Large intestine (tissue), 3 donors: ENCODE results near the gene USP53. TPM values are rescaled to one million over a fixed set of nuclear protein-coding genes. Genes with fewer than 3 reads are reported as not detected.
A peak's percentile ranks its signal among the peaks of the same experiment; 100 is the strongest.

Source experiments
- DNase-seq, 2 donors: peaks; one replicate each; pipeline versions ENCODE4 v3.0.0 to v3.0.0-alpha.2; 2013
- H3K27ac ChIP-seq: one replicate; pipeline ENCODE4 v1.5.1; 2013; ENCODE audit warnings: low read length
- H3K27me3 ChIP-seq: 2 replicates; pipeline ENCODE4 v1.6.1; 2013; ENCODE audit warnings: low read length; ENCODE audit not compliant: control insufficient read depth, insufficient read depth
- H3K36me3 ChIP-seq: 2 replicates; pipeline ENCODE4 v1.6.1; 2013; ENCODE audit warnings: low read length; ENCODE audit not compliant: control insufficient read depth, insufficient read depth
- H3K4me1 ChIP-seq: one replicate; pipeline ENCODE4 v1.6.1; 2013; ENCODE audit warnings: low read length; ENCODE audit not compliant: control insufficient read depth, insufficient read depth
- H3K4me3 ChIP-seq: one replicate; pipeline ENCODE4 v1.5.1; 2013; ENCODE audit warnings: low read length
- H3K9me3 ChIP-seq: one replicate; pipeline ENCODE4 v1.6.1; 2013; ENCODE audit warnings: mild to moderate bottlenecking, low read depth, low read length, moderate library complexity; ENCODE audit not compliant: control insufficient read depth
- WGBS: methylation state at CpG from one replicate; pipeline ENCODE4 v1.1.5; 2013; ENCODE audit warnings: low lambda C conversion rate; ENCODE audit not compliant: insufficient coverage; 5-methylcytosine and 5-hydroxymethylcytosine counted together
- polyA plus RNA-seq: library from polyadenylated mRNA; unstranded; fragments of 120-200 nt; gene quantifications from one replicate; pipeline ENCODE4 v1.2.1, GENCODE V29; 2013

The USP53 gene
- polyA plus RNA-seq, 1 donor: 20.3 TPM

- Histone ChIP-seq H3K27me3 (no peaks in the 10 kb centered on the region), H3K27ac (no peak overlapping the region), H3K4me1 (no peaks in the 10 kb centered on the region), H3K36me3 (no peaks in the 10 kb centered on the region), H3K9me3 (no peaks in the 10 kb centered on the region), H3K4me3 (no peak overlapping the region)
- no peak for DNase-seq
- no CpG with 5 or more reads among the region's 11 CpGs for WGBS
Observed at GRCh38 chr4:119197772-119198212, 14.7 kb upstream of the USP53 start.

DNA sequence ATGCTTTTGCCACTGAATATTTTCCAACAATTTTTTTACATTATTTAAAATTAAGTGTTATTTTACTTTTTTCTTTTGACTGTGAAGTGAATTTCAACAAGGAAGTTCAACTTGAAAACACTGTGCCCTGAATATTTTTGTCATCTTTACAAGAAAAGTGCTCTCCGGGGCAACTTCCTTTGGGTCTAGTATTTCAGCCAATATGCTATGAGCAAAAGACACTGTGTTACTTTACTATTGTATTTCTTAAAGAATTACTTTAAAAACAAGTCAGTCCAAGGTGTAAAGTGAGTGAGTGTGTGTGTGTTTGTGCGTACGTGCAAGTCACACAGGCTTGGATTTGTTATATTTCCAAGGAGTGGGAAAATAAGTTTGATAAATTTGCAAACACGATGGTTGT is 7.6 kb upstream of the USP53 start:
- no peaks in the 10 kb centered on the region for H3K4me1 ChIP-seq
- H3K27me3 ChIP-seq: no peaks in the 10 kb centered on the region
- H3K27ac ChIP-seq: no peak overlapping the region
- H3K4me3 ChIP-seq: no peak overlapping the region
- no peaks in the 10 kb centered on the region for H3K9me3 ChIP-seq
- WGBS: 89% methylated on average over 3 of the region's 4 CpGs
- no peaks in the 10 kb centered on the region for H3K36me3 ChIP-seq
- no peak for DNase-seq

- no peak overlapping the region for H3K4me3 ChIP-seq
- H3K27me3 ChIP-seq: no peaks in the 10 kb centered on the region
- DNase-seq: no peak
- no peak overlapping the region for H3K27ac ChIP-seq
- no peaks in the 10 kb centered on the region for H3K9me3 ChIP-seq
- H3K4me1 ChIP-seq: no peaks in the 10 kb centered on the region
- H3K36me3 ChIP-seq: no peaks in the 10 kb centered on the region
Observed at GRCh38 chr4:119205690-119206089, 6.8 kb upstream of the USP53 start.

DNA sequence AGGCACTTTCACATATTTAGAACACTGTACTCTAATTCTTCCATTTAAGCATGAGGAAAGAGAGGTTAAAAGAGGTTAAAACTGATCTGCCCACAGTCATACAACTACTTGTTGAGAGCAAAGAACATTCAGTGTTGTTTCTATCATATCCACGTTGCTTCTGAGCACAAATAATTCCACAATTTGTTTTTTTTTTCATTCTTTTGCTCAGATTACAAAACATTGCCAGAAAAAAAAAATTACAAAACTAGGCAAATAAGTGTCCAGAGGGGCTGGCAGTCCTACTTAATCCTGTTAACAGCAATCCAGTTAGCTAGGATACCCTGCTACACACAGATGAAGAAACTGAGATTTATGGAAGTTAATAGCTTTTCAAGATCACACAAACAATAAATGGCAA is 6.3 kb upstream of the USP53 start:
- H3K27me3 ChIP-seq: no peaks in the 10 kb centered on the region
- no peak overlapping the region for H3K27ac ChIP-seq
- H3K4me3 ChIP-seq: no peak overlapping the region
- DNase-seq: no peak
- no peaks in the 10 kb centered on the region for H3K36me3 ChIP-seq
- H3K9me3 ChIP-seq: no peaks in the 10 kb centered on the region
- WGBS: 60% methylated on average over 1 of the region's 1 CpG
- no peaks in the 10 kb centered on the region for H3K4me1 ChIP-seq

DNA sequence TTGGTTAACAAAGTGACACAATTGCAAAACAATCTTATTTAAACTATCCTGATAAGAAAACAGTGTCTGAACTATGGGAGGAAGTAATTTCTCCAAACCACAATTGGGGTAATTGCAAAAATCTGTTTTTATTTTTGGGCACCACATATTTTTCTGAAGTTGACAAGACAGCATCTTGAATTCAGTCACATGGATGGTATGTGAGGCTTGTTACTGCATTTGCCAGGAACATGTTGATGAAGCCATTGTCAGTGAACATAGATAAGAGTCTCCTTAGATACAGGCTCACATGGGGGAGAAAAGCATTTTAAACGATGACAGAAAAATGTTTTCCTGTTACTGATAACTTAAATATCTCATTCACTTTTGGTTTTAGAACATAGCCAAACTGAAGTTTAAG is 5.5 kb upstream of the USP53 start:
- Histone ChIP-seq H3K4me1 (no peaks in the 10 kb centered on the region), H3K27me3 (no peaks in the 10 kb centered on the region), H3K4me3 (no peak overlapping the region), H3K36me3 (no peaks in the 10 kb centered on the region), H3K27ac (no peak overlapping the region), H3K9me3 (no peaks in the 10 kb centered on the region)
- DNase-seq: no peak
- 0% methylated on average over 1 of the region's 1 CpG for WGBS

DNA sequence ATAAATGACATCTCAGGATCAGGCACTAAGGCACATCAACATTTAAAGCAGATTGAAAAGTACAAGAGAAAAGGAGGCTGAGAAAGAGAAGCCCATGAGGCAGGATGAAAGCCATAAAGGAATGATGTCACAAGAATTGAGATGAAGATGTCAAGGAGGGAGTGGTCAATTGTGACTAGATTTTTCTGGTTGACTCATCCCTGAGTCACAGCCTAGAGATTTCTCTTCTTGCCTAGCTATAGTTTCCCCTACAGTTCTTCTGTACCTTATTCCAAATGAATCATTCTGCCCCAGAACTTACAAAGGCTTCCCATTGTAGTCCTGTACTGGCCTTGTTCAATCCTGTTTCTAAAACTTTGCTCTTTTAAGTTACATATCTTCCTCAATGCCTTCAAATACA is 3.4 kb upstream of the USP53 start:
- peak in 1 of 2 donors; percentile 13 for DNase-seq
- Histone ChIP-seq H3K27ac (no peak overlapping the region), H3K4me1 (no peaks in the 10 kb centered on the region)

DNA sequence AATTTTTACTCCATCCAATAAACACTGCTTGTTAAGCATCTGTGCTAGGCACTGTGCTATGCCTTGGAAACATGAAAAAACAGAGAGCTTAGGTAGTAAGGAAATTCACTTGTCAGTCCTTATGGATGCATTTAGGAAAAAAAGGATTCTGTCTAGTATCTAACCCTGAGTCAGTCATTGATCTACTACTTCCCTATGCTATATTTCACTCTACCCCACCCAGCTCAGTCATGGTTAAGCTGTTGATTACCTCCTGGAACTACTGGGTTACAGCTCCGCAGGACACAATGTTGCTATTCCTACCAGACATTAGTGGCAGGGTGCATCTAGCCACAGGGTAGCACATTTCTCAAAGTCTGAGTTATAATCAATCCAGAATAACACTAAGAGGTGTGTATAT is 2.9 kb upstream of the USP53 start:
- Histone ChIP-seq H3K4me3 (no peak overlapping the region), H3K27me3 (no peaks in the 10 kb centered on the region), H3K36me3 (no peaks in the 10 kb centered on the region), H3K9me3 (no peaks in the 10 kb centered on the region), H3K27ac (no peak overlapping the region), H3K4me1 (no peaks in the 10 kb centered on the region)
- WGBS: no CpG with 5 or more reads among the region's 1 CpG
- DNase-seq: no peak

More for the DNA sequence above, 3.4 kb upstream of the USP53 start:
- Histone ChIP-seq H3K36me3 (no peaks in the 10 kb centered on the region), H3K9me3 (no peaks in the 10 kb centered on the region), H3K27me3 (no peaks in the 10 kb centered on the region), H3K4me3 (no peak overlapping the region)

GRCh38 chr4:119210775-119211174 is 1.7 kb upstream of the USP53 start:
- no peak overlapping the region for H3K27ac ChIP-seq
- H3K27me3 ChIP-seq: no peaks in the 10 kb centered on the region
- WGBS: 95% methylated on average over 4 of the region's 4 CpGs
- no peaks in the 10 kb centered on the region for H3K4me1 ChIP-seq
- DNase-seq: no peak
- no peaks in the 10 kb centered on the region for H3K9me3 ChIP-seq
- no peaks in the 10 kb centered on the region for H3K36me3 ChIP-seq
- H3K4me3 ChIP-seq: no peak overlapping the region

DNA sequence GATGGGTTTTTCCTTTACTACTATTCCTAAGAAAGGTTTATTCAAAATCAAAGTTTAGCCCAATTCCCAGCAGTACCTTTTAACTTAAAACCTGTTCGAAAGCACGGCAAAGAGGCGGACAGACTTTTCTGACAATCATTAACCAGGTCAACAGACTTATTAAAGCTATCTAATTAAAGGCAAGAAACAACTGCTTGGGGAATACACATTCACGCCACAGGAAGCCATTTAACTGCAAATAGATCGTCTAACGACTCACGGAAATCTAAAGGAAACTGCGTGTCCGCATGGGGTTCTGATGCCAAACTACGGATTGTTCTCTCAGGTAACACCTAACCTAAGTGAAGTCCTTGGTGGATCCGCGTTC is 663 bp upstream of the USP53 start:
- H3K27ac ChIP-seq: peak overlapping the region; percentile 97
- no peaks in the 10 kb centered on the region for H3K4me1 ChIP-seq
- no peak for DNase-seq
- H3K36me3 ChIP-seq: no peaks in the 10 kb centered on the region
- H3K27me3 ChIP-seq: no peaks in the 10 kb centered on the region
- no peaks in the 10 kb centered on the region for H3K9me3 ChIP-seq
- no CpG with 5 or more reads among the region's 12 CpGs for WGBS
- H3K4me3 ChIP-seq: peak overlapping the region; percentile 81

DNA sequence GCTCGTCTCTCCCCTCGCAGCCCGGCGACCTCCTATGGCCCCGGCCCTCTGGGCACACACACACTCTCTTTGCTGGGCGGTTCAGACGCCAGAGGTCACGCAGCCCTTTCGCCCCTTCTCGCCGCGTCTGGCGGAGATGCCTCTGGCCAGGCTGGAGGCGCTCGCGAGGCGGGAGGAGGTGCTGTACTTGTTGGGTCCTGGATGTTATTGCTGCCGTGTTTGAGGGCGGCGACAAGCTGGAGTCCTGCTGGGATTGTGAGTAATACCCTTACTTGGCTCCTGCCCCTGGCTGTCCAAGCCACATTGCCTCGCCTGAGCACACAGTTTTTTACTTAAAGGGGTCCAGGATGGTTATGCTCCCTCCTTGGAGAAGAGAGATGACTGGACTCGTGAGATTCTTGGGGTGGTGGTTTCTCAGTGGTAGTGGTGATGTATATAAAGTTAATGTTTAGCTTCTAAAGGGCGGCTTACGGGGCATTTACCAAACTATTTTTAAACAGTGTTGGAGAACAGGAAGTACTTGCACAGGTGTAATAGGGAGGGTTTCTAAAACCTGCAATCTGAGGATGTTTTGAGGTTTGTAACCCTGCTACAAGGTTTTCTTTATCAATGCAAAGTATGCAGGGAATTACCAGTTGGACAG is 572 bp downstream of the USP53 start:
- H3K36me3 ChIP-seq: peaks cover 5% of the 10 kb centered on the region
- no peaks in the 10 kb centered on the region for H3K4me1 ChIP-seq
- peak; percentile 70 to 89 for DNase-seq
- peak overlapping the region; percentile 97 for H3K27ac ChIP-seq
- no peaks in the 10 kb centered on the region for H3K27me3 ChIP-seq
- no CpG with 5 or more reads among the region's 24 CpGs for WGBS
- peak overlapping the region; percentile 81 for H3K4me3 ChIP-seq
- H3K9me3 ChIP-seq: no peaks in the 10 kb centered on the region

DNA sequence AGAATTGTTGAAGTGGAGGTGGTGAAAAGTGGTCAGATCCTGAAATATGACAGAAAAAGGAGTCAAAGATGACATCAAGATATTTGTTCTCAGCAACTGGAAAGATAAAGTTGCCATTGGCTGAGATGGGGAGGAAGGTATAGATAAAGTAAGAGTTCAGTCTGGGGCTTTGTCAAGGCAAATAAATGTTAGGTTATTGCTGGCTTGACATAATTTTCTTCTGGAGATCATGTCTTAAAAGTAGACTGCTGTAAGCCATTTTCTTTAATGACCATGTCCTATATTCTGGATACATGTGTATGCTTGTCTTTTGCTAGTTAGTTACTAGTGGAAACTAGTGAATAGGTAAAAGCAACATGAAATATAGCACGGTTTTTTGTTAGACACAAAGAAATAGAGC is 5.6 kb downstream of the USP53 start:
- 100% methylated on average over 1 of the region's 1 CpG for WGBS
- Histone ChIP-seq H3K36me3 (peaks cover 13% of the 10 kb centered on the region), H3K4me3 (no peak overlapping the region), H3K4me1 (no peaks in the 10 kb centered on the region), H3K27me3 (no peaks in the 10 kb centered on the region), H3K27ac (no peak overlapping the region), H3K9me3 (no peaks in the 10 kb centered on the region)
- DNase-seq: no peak
